ENCODE data around the gene TRIM40. TPM values are rescaled to one million over a fixed set of nuclear protein-coding genes. Genes with fewer than 3 reads are reported as not detected.

Gene TRIM40
- total RNA-seq, 1 experiment from 2014 or later = not detected

DNA sequence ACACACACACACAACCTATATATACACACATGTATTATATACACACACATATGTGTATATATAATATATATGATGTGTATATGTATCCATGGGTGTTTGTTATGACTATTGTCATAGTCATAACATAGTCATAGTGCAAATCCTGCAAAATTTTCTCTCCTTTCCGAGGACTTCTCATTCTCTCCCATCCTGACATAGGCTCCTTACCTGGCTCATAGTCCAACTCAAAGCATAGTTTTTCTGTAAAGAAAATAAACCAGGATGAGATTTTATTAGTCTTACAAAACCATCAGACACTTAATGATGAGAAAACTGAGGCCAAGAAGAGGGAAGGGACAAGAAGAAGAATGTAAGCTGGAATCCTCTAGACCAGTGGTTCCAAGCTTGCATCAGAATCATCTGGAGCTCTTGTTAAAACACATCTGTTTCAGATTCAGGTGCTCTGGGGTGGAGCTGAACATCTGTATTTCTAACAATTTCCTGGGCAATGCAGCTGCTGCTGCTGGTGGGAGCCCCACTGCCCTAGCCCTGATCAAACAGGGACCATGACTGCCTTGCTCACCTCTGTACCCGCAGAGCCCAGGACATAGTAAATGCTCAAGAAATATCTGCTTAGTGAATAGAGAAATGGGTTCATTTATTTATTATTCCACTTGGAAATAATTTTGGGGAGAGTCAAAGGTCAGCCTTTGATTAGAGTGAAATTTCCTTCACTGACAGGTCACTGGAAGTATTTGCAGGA, 19.8 kb downstream of the TRIM40 start (continued):
- TF ChIP-seq, protein P1, sequence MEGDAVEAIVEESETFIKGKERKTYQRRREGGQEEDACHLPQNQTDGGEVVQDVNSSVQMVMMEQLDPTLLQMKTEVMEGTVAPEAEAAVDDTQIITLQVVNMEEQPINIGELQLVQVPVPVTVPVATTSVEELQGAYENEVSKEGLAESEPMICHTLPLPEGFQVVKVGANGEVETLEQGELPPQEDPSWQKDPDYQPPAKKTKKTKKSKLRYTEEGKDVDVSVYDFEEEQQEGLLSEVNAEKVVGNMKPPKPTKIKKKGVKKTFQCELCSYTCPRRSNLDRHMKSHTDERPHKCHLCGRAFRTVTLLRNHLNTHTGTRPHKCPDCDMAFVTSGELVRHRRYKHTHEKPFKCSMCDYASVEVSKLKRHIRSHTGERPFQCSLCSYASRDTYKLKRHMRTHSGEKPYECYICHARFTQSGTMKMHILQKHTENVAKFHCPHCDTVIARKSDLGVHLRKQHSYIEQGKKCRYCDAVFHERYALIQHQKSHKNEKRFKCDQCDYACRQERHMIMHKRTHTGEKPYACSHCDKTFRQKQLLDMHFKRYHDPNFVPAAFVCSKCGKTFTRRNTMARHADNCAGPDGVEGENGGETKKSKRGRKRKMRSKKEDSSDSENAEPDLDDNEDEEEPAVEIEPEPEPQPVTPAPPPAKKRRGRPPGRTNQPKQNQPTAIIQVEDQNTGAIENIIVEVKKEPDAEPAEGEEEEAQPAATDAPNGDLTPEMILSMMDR (IDR thresholded peaks at IDR 0.05 in 2 of 3, conservative IDR thresholded peaks at IDR 0.05 in 1 of 3; ENCODE audit: borderline replicate concordance in 1 of 3, insufficient read depth in 1 of 3, low read depth in 2 of 3, low read length in 2 of 3) = no peak

DNA sequence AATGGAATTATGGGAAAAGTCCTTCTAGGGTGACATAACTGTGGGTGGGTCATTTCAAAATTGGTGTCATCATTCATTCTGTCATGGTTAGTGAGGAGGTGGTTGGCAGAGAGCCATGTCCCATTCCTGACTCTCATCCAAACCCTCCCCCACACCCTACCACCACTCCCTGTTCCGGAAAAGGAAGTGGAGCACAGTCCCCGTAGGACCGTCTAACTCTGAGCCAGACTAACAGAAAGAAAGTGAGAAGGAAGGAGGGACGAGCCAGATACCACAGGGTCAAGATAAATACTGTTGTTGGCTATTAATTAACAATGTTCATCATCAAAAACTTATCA, 20.3 kb downstream of the TRIM40 start:
- POLR2A ChIA-PET = no interaction called here
- Histone ChIP-seq H3K9ac (ENCODE audit: low read length) (no peak overlapping the region), H3K9me3 (ENCODE audit: control insufficient read depth in 1 of 2, insufficient read depth in 1 of 2, low read depth in 1 of 2, low read length in 2 of 2) (no peaks in the 10 kb centered on the region), H2AFZ (ENCODE audit: low read depth, low read length, poor library complexity, severe bottlenecking) (peak overlapping the region; percentile 10), H3K9me2 (ENCODE audit: insufficient read depth) (no peaks in the 10 kb centered on the region), H3K36me3 (ENCODE audit: control insufficient read depth in 1 of 2, insufficient read depth in 2 of 2, low read length in 2 of 2) (no peaks in the 10 kb centered on the region), H3K4me3 (replicated peaks in 1 of 2; ENCODE audit: low read depth in 1 of 2, low read length in 2 of 2) (peak overlapping the region; percentile 15 to 39; a peak in 3 of 4 replicates), H3K4me1 (ENCODE audit: control insufficient read depth in 1 of 2, insufficient read depth in 2 of 2, low read length in 2 of 2) (peaks cover 28 to 31% of the 10 kb centered on the region in 2 experiments), H3K27ac (ENCODE audit: low read depth, low read length) (no peak overlapping the region), H3K79me2 (ENCODE audit: insufficient read depth, low read length) (no peaks in the 10 kb centered on the region), H3K27me3 (ENCODE audit: insufficient read depth, low read length) (no peaks in the 10 kb centered on the region), H3K4me2 (ENCODE audit: low read length) (peak overlapping the region; percentile 74), H4K20me1 (ENCODE audit: insufficient read depth) (no peaks in the 10 kb centered on the region)
- DNase-seq (ENCODE audit: low read depth, low spot score) = peak; percentile 82
- intact Hi-C loops (cut with micrococcal nuclease) = no loop called here
- no TSS peak for BruUV-seq (replicated peaks)
- RAD21 ChIA-PET (ENCODE audit: low non-redundant PET in 1 of 2, low total read pairs in 2 of 2, uncharacterized antibody in 2 of 2, unreplicated experiment in 2 of 2) = no interaction called here
- CTCF ChIA-PET = interaction anchor here (1.0 kb wide), 1 partner anchor 53 kb away, joined by 3 read pairs; no protein-coding TSS in a partner anchor
- ATAC-seq = peak; percentile 80
- TF ChIP-seq ELF1 (IDR thresholded peaks at IDR 0.05; ENCODE audit: borderline replicate concordance, low read depth) = no peak; the same call in 1 of the 2 replicates
- no peak for TF ChIP-seq TCF7L2 (IDR thresholded peaks at IDR 0.05; ENCODE audit: borderline replicate concordance, extremely low read depth, insufficient read depth, insufficient read length)
- TF ChIP-seq, protein P2, sequence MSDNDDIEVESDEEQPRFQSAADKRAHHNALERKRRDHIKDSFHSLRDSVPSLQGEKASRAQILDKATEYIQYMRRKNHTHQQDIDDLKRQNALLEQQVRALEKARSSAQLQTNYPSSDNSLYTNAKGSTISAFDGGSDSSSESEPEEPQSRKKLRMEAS (IDR thresholded peaks at IDR 0.05) = 0 out of 2 replicates have a peak, but pooled peaks have one; percentile 34
- TF ChIP-seq SRF (IDR thresholded peaks at IDR 0.05; ENCODE audit: low read depth) = peak; percentile 73; the same call in 1 of the 2 replicates
- TF ChIP-seq, protein P3, sequence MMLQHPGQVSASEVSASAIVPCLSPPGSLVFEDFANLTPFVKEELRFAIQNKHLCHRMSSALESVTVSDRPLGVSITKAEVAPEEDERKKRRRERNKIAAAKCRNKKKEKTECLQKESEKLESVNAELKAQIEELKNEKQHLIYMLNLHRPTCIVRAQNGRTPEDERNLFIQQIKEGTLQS (IDR thresholded peaks at IDR 0.05) = no peak; the same call in 1 of the 2 replicates
- TF ChIP-seq, protein P4, sequence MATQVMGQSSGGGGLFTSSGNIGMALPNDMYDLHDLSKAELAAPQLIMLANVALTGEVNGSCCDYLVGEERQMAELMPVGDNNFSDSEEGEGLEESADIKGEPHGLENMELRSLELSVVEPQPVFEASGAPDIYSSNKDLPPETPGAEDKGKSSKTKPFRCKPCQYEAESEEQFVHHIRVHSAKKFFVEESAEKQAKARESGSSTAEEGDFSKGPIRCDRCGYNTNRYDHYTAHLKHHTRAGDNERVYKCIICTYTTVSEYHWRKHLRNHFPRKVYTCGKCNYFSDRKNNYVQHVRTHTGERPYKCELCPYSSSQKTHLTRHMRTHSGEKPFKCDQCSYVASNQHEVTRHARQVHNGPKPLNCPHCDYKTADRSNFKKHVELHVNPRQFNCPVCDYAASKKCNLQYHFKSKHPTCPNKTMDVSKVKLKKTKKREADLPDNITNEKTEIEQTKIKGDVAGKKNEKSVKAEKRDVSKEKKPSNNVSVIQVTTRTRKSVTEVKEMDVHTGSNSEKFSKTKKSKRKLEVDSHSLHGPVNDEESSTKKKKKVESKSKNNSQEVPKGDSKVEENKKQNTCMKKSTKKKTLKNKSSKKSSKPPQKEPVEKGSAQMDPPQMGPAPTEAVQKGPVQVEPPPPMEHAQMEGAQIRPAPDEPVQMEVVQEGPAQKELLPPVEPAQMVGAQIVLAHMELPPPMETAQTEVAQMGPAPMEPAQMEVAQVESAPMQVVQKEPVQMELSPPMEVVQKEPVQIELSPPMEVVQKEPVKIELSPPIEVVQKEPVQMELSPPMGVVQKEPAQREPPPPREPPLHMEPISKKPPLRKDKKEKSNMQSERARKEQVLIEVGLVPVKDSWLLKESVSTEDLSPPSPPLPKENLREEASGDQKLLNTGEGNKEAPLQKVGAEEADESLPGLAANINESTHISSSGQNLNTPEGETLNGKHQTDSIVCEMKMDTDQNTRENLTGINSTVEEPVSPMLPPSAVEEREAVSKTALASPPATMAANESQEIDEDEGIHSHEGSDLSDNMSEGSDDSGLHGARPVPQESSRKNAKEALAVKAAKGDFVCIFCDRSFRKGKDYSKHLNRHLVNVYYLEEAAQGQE (IDR thresholded peaks at IDR 0.05; ENCODE audit: low read depth) = no peak
- TF ChIP-seq SP1 (IDR thresholded peaks at IDR 0.05; ENCODE audit: low read depth) = peak; percentile 69
- TF ChIP-seq SIN3A (IDR thresholded peaks at IDR 0.05; ENCODE audit: low read depth) = peak; percentile 44; the same call in 1 of the 2 replicates
- TF ChIP-seq, protein P1 (IDR thresholded peaks at IDR 0.05 in 2 of 3, conservative IDR thresholded peaks at IDR 0.05 in 1 of 3; ENCODE audit: borderline replicate concordance in 1 of 3, insufficient read depth in 1 of 3, low read depth in 2 of 3, low read length in 2 of 3) = no peak
- peak; percentile 55; the same call in 1 of the 2 replicates for TF ChIP-seq CEBPB (IDR thresholded peaks at IDR 0.05; ENCODE audit: low read depth)
- TF ChIP-seq RAD21 (IDR thresholded peaks at IDR 0.05; ENCODE audit: low read depth) = no peak
- TF ChIP-seq CBX3 (IDR thresholded peaks at IDR 0.05; ENCODE audit: low read depth) = peak; percentile 73
- TF ChIP-seq ZNF274 (IDR thresholded peaks at IDR 0.05; ENCODE audit: low read depth, low read length) = no peak
- no peak for TF ChIP-seq ZFX (IDR thresholded peaks at IDR 0.05)
- peak; percentile 34; the same call in 1 of the 2 replicates for TF ChIP-seq JUND (IDR thresholded peaks at IDR 0.05)
- peak; percentile 90 for TF ChIP-seq EGR1 (IDR thresholded peaks at IDR 0.05; ENCODE audit: low read depth)
- TF ChIP-seq POLR2A (IDR thresholded peaks at IDR 0.05; ENCODE audit: borderline replicate concordance, extremely low read depth, insufficient read depth, insufficient read length) = no peak

Measured in HCT116 (cell line).